ENCODE data around the gene NACA2.
"Not testable (repeated sequence)": the region's sequence is repeated elsewhere in the genome, so short reads cannot be mapped to it uniquely, and the experiment has no call there.

The NACA2 gene

DNA sequence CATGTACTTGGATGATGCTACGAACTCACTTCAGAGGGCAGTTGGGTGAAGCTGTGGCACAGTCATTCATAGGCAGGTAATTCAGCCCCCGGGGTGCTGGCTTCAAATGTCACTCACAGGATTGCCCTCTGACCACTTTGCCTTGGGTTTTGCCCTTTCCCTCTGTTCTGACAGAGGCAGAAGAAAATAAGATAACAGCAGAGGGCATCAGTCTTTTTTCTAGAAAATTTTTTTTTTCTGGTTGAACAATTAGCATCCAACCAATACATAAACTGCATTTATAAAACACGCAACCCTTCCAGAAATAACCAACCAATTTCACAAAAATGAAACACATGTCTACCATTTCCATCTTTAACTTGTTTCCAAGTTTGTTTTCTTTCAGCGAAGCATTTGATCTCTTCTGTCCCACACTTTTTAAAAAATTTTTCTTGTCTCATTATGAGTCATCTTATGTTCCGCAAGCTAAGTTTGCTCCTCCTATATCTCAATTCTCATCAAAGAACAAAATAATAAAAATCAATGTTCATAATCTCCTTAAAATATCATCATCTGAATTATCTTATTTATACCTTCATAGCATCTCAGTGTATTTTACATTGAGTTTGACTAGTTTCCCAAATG, 15.6 kb downstream of the NACA2 start:
- no peak for DNase-seq

DNA sequence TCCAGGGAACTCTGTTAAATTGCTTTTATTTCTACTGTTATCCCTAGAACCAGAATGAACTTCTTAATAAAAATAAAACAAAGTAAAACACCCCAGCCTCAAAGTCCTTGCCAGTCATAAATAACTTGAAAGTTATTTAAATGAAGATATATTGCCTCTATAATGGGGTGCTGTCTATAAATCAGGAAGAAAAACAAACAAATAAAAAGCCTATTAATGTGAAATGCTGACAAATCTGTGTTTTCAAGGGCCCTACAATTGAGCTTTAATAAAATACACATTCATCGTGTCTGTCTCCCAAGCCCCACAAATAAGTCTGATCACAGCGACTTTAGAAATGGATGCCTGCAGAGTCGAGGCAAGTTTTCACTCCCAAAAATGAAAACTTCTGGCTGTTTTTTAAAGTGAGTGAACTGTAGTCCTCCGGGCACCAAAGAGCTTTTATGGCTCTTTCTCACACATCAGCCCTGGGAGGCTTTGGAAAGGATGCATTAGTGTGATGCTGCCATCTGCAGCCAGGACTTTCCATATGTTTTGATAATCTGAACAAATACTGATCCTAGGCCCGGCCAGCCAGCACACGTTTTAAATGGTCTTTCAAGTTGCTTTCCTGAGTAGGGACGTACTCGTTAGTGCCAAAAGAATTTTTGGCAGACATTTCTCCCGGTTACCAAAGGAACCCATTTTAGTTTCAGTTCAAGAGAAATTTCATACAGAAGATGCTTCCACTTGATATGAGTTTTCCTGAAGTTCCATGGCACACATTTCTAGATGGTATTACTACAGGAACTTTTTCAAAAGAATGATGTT, 16.3 kb downstream of the NACA2 start:
- DNase-seq, result no peak

DNA sequence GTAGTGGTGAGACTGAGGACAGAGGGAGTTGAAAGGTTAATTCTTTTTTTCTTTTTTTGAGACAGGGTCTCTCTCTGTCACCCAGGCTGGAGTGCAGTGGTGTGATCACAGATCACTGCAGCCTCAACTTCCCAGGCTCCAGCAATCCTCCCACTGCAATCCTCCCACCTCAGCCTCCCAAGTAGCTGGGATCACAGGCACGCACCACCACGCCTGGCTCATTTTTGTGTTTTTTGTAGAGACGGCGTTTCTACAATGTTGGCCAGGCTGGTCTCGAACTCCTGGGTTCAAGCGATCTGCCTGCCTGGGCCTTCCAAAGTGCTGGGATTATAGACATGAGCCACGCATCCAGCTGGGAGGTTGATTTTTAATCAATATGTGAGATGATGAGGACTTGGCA, 18.5 kb downstream of the NACA2 start:
- DNase-seq, result not testable (repeated sequence)

DNA sequence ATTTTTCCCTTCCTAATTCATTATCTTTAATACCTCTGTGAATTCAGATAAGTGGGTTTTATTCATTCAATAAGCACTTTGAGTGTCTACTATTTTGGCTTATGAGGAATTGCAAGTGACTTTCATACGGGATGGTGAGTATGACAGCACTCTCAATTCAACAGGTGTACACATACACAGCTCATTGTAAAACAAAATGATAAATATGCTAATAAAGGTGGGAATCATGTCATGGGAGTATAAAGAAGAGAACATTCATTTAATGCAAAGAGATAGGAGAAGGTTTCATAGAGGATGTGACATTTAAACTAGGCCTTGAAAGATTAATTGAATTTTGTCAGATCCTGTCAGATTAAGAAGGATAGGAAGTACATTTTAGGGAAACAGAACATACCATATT, 19.4 kb downstream of the NACA2 start:
- DNase-seq, result no peak

DNA sequence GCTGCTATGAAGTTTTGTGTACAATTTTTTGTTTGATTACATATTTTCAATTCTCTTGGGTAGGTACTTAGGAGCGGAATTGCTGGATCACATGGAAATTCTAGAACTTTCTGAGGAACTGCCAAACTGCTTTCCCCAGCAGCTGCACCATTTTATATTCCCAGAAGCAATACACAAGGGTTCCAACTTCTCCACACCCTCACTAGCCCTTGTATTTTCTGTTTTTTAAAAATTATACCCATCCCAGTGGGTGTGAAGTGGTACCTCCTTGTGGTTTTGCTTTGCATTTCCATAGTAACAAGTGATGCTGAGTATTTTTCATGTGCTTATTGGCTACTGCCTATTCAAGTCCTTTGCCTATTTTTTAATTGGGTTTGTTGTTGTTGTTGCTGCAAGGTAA, 20.9 kb downstream of the NACA2 start:
- no peak for DNase-seq

DNA sequence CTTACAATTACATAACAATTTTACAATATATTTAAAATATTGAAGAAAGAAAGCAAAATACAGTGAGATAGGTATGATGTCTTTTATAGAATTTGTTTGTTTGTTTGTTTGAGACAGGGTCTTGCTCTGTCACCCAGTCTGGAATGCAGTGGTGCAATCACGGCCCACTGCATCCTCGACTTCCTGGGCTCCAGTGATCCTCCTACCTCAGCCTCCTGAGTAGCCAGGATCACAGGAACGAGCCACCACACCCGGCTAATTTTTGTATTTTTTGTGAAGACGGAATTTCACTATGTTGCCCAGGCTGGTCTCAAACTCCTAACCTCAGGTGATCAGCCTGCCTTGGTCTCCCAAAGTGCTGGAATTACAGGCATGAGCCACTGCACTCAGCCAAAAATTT, 21.5 kb downstream of the NACA2 start:
- DNase-seq, result not testable (repeated sequence)

DNA sequence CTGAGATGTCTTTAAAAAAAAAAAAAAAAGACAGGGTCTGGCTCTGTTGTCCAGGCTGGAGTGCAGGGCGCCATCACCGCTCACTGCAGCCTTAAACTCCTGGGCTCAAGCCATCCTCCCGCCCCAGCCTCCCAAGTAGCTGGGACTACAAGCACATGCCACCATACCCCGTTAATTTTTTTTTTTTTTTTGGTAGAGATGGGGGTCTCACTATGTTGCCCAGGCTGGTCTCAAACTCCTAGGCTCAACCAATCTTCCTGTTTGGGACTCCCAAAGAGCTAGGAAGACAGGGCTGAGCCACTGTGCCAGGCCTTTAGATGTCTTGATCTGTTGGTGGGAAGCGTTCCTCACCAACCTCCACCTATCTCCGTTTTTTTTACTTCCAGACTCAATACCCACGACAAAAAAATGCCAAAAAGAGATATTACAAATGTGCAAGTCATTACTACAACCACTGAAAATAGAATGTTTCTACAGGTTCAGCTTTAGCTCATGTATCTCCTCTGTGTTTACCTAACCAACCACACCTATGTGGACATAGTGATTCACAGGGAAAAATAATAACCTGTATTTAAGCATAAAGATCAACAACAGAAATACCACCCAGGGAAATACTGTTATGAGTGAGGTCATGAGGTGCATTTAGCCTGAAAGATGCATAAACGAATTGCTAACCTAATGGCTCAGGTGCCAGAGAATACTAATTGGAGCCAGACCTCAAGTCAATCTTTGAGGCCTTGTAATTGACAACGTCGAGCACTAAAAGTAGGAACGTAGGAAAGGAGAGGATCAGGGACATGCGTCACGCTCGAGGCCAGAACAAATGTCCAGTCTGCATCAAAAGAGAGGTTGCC, 22.6 kb downstream of the NACA2 start:
- no peak for DNase-seq

DNA sequence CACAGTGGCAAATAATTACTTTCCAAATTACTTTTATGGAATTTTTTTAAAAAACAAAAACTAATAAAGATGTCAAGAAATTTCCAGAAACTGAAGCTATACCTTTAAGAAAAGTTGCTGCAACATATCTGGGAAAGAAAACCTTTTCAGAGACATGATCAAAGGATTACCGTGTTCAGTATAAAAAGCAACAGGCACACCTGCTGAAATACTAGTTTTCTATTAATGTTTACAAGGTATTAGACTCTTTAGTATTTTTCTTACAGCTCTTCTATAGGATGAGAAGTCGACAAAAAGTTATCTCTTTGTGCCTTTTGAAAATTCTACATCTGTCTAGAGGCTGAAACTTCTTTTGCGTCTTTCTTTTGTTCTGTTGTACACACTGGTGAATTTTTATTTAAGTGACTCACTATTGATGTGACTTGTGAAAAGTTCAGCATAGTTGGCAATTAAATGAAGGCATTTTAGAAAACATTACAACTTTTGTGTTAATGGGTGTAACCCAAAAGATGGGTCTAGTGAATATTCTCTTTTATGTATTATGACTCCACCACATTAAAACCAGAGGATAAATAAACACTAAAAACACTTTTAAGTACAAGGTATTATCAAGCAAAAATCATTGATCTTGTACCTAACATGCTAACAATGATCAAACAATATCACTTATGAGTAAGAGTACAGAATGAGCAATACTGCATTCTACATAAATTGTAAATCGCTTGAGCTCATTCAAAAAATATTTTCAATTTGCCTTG, 23.8 kb downstream of the NACA2 start:
- DNase-seq, result no peak

DNA sequence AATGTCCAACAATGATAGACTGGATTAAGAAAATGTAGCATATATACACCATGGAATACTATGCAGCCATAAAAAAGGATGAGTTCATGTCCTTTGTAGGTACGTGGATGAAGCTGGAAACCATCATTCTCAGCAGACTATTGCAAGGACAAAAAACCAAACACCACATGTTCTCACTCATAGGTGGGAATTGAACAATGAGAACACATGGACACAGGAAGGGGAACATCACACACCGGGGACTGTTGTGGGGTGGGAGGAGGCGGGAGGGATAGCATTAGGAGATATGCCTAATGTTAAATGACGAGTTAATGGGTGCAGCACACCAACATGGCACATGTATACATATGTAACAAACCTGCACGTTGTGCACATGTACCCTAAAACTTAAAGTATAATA, 24.6 kb downstream of the NACA2 start:
- DNase-seq, result not testable (repeated sequence)

DNA sequence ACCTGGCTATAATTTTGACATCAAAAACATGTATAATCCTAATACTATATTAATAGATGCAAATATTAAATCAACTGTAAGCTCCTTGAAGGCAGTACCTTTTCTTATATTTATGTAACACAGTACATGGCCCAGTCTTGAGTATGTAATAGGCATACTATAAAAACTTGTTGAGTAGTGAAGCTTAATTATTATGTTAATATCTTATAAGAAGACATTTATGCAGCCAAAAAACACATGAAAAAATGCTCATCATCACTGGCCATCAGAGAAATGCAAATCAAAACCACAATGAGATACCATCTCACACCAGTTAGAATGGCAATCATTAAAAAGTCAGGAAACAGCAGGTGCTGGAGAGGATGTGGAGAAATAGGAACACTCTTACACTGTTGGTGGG, 25.2 kb downstream of the NACA2 start:
- not testable (repeated sequence) for DNase-seq

DNA sequence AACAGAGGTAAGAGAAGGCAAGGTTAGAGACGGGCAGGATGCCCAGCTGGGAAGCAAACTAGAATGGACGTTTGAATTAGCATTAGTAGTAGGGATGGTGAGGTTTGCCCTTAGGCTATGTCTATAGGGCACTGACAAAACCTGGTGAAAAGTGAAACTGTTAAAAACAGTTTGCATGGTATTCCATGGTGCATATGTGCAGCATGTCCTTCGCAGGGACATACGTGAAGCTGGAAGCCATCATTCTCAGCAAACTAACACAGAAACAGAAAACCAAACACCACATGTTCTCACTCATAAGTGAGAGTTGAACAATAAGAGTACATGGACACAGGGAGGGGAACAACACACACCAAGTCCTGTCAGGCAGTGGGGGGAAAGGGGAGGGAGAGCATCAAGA, 25.8 kb downstream of the NACA2 start:
- DNase-seq, result no peak

DNA sequence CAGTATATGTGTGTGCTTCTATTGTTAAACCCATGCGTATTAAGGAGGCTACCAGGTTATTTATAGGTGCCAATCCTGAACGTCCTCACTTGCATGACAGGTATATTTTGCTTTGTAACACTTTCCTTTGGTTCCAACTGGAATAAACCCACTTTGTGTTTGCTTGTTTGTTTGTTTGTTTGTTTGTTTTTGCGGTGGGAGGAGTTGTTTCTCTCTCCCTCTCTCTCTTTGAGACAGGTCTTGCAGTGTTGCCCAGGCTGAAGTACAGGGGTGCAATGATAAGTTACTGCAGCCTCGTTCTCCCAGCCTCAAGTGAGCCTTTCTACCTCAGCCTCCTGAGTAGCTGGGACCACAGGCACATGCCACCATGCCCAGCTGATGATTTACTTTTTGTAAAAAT, 28.7 kb downstream of the NACA2 start:
- no peak for DNase-seq

DNA sequence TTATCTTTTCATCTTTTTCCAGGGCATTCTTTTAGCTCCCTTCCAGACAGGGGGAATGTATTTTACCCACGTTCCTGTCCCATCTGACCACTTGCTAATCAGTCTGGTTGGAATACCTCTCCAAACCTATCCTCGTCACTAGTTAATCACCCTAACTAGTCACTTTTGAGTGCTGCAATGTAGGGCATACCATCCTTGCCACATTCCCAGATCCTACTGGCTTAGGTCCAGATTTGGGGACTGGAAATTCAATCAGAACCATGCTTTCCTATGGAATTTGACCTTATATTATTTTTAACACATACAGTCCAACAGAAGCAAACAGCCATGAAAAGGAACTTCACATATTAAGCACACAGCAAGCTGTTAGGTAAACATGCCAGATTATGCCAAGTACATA, 29.7 kb downstream of the NACA2 start:
- DNase-seq, result no peak

DNA sequence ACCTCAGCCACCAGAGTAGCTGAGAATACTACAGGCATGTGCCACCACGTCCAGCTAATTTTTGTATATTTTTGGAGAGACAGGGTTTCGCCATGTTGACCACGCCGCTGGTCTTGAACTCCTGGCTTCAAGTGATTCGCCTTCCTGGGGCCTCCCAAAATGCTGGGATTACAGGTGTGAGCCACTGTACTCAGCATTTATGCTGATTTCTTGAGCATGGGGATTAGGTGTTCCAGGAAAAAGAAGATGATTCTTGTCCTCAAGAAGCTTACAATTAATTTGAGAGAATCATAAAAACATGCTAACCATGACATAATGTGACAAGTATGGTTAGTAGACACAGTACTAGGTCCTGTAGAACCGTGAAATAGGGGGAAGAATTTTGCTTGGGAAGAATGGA, 30.9 kb downstream of the NACA2 start:
- DNase-seq, result no peak

DNA sequence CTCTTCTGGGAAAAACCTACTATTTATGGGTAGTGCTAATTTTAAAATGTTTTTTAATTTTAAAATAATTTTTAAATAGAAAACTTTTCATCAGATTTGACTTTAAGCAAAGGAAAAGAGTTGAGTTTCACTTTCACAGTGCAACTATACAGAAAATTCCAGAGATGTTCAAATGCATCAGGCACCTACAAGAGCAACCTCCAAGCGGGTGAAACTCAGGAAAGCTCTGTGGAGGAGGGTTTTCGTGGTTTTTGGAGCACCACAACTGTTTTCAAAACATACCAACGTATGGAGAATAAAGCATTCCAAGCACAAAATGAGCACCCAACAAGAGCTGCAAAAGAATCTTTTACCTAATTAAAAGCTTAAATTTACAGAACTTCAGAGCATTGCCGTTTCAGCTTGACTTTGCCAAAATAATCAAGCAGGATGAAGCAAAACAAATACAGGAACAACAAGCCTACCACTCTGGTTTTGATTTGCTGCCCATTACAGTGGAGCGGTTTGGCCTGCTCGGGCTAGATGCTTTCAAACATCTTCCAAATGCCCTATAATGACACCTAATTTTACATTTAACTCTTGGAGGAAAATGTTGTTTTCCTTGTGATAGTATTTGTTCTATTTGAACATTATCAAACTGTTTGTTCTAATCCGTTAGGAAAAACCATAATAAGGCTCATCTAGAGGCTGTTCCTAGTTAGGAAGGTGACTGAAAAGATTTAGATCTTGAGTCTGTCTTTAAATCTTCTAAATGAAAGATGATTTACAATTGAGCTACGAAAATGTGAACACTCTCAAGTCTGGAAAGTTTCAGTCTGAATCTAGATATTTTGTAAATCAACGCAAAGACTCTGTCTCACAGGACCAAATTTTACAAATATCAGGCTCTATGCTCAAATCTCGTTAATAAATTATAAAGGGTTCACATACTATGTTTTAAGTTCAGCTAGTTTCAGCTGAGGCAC, 34.5 kb downstream of the NACA2 start:
- no peak for DNase-seq

DNA sequence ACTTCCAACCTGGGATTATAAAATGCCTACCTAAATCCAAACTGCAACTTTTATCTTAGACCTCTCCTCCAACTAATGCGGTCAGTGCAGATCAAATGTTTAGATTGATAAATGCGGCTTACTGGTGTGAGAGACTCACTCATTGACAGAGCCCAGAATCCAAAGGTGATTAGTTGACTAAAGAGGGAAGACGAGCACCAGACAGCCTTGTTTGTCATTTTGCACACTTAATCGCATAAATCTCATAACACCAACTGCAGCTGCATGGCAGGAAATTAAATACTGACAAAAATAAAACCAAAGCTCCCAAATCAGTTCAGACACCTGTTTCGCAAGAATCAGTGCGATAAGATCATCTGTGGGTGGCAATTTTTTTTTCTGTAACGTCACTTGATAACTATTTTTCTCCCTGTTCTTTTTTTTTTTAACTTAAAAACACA, 35.9 kb downstream of the NACA2 start:
- no peak for DNase-seq

DNA sequence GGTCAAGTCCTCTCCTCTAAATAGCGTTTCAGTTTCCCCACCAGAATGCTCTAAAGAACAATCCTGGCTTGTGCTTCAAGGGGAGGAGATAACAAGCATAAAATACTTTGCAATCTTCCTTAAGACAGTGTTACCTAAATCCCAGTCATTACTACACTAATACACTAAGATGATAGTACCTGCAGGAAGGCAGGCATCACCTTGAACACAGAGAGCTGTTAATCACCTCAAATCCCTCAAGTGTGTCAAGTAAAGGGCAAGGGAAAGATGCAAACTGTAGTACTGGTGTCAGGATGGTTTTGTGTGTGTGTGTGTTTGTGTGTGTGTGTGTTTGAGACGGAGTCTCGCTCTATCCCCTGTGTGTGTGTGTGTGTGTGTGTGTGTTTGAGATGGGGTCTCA, 36.8 kb downstream of the NACA2 start:
- no peak for DNase-seq

DNA sequence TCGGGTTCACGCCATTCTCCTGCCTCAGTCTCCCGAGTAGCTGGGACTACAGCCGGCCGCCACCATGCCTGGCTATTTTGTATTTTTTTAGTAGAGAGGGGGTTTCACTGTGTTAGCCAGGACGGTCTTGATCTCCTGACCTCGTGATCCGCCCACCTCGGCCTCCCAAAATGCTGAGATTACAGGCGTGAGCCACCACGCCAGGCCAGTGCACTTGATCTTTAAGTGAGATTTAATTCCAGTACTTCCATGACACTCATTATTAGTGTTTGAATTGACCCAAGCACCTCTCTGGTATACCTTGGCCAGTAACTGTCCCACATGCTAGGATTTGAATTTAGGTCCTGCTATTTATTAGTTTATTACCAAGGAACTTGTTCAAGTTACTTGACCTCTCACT, 38.5 kb downstream of the NACA2 start:
- not testable (repeated sequence) for DNase-seq

DNA sequence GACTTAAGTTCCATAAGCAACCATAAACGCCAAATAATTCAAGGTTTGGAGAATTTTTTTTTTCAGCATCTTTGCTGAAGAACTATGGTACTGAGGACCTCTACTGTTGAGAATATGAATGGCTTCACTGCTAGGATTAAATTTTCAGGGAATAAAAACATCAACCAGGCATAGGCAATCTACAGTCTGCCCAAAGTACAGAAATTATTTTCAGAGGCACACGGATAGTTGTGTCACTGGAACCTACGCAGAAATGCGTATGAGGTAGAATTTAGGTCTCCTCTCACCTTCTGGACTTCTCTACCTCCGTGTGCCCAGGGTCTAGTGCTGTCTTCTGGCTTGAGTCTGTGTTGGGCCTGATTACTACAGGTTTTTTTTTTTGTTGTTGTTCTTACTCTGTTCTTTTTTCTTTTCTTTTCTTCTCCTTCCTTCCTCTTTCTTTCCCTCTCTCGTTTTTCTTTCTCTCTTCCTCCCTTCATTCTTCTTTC, 39.7 kb downstream of the NACA2 start:
- no peak for DNase-seq

DNA sequence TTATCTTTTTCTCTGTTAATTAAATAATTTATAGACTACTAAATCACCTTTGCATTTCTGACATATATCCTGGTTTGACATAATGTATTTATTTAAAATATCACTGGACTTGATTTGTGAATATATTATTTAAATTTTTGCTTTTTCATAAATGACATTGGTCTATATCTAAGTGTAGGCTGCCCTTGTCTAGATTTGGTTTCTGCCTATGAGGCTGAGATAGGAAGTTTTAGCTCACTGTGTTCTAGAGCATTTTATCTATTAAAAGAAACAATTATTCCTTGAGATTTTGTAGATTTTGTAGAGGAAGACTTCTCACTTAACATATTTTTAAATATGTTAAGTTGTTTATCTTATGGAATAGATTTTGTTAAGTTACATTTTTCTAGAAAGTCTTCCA, 43.9 kb downstream of the NACA2 start:
- no peak for DNase-seq

DNA sequence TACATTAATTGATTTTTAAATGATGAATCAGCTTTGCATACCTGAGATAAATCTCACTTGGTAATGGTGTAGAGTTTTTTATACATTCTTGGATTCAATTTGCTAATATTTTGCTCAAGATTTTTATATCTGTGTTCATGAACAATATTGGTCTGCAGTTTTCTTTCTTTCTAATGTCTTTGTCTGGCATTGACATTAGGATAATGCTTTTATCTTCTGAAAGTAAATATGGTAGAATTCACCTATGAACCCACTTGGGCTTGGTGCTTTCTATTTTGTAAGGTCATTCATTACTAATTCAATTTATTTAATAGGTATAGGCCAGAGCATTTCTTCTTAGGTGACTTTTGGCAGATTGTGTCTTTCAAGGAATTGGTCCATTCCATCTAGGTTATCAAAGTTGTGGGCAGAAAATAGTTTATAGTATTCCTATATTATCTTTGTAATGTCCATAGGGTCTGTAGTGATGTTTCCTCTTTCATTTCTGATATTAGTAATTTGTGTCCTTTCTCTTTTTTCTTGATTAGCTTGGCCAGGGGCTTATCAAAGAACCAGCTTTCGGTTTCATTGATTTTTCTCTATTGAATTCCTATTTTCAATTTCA, 45.6 kb downstream of the NACA2 start:
- no peak for DNase-seq
